ENCODE measurements around the gene KIF22.

The KIF22 gene

GRCh38 chr16:29843931-29844330 lies 53.4 kb downstream of the KIF22 start:
- DNase-seq: no peak

DNA sequence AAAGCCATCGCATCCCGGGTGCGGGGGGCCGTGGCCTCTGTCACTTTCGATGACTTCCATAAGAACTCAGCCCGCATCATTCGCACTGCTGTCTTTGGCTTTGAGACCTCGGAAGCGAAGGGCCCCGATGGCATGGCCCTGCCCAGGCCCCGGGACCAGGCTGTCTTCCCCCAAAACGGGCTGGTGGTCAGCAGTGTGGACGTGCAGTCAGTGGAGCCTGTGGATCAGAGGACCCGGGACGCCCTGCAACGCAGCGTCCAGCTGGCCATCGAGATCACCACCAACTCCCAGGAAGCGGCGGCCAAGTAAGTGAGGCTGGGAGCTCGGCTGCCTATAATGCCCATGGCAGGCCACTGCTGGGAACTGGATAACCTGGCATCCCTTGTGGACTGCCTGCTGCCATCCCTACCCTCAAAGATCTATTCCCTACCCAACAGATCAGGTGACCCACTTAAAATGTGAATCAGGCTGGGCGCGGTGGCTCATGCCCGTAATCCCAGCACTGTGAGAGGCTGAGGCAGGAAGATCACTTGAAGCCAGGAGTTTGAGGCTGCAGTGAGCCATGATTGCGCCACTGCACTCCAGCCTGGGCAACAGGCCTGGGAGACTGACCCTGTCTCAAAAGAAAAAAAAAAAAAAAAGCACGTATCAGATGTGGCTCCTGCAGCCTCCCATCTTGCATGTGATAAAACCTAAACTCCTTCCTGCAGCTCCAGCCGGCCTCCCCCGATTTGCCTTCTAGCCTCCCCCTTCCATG lies 54.2 kb downstream of the KIF22 start:
- no peak for DNase-seq

- no peak for DNase-seq
Observed at GRCh38 chr16:29845656-29846055, 55.1 kb downstream of the KIF22 start.

DNA sequence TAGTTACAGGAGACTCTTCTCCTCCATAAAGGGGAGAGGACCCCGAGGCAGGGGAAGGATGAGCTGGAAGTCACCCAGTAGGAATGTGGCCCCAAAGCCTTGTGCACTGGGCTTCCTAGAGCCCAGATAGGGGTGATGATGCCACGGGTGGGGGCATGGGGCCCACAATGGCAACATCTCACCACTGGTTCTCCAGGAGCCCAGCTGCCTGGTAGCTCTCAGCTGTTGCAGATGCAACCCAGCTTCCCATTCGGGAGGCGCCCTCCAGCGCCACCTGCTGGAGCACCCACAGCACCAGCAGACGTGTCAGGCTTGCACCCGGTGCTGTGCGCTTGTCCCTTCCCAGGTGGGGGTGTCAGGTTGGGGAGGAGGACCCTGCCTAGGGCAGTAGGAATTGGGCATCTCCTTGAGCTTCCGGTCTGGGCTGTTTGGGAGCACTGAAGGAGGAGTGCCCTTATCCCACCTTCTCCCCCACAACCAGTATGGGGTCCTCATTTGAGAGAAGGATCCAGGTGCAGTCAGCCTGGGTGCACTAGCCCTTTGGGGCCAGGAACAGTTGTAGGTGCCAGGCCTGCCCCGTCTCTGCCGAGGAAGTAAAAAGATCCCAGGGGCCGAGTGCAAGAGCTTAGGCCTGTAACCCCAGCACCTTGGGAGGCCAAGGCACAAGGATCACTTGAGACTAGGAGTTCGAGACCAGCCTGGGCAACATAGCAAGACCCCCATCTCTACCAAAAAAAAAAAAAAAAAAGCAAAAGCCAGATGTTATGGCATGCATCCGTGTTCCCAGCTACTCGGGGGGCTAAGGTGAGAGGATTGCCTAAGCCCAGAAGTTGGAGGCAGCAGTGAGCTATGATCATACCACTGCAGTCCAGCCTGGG lies 58.1 kb downstream of the KIF22 start:
- peak; percentile 80 for DNase-seq

DNA sequence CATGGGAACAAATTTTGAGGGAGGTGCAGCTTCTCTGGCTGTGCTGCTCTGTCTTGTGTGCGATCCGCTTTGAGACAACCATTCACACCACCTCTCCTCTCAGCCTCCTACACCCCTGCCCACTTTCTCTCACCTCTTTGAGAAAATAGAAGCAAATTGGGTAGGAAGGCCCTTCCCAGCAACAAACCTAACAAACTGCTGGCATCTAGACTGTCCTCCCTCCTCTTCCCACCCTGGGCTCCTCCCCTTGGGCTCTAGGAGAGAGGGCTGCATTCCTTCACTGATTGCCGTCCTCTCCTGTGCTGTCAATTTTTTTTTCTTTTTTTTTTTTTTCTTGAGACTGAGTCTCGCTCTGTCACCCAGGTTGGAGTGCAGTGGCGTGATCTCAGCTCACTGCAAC lies 59.0 kb downstream of the KIF22 start:
- no peak for DNase-seq

DNA sequence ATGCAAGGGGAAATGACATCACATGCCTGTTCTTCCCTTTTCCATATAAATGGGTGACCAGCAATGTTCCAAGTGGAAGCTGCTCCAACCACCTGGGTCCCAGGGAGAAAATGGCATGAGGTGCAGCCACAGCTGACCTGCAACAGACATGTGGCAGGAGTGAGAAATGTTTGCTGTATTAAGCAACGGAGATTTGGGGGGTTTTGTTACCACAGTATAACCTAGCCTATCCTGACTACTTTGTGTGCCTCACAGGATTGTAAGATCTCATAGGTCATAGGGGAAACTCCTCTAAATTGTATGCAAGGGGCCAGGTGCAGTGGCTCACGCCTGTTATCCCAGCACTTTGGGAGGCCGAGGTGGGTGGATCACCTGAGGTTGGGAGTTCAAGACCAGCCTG lies 60.4 kb downstream of the KIF22 start:
- no peak for DNase-seq

DNA sequence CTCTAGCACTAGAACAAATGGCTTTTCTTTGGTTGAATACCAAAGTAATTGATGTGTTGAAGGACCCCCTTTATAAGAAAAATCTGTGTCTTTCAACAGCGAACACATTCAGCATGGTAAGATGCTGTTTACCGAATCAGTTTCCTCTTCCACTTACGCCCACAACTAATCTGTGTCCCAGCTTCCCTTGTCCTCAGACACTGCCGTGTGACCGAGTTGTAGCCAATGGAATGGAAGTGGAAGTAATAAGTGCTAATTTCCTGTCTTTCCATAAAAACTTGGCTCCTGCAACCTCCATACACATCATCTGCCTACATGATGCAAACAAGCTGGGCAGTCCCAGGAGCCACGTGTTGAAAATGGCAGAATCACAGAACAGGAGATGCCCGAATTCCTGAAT lies 62.1 kb downstream of the KIF22 start:
- no peak for DNase-seq

- no peak for DNase-seq
Observed at GRCh38 chr16:29854520-29855100, 64.1 kb downstream of the KIF22 start.

Measured in activated naive CD4-positive, alpha-beta T cell treated with Interleukin-2 at 50 U/mL for 16 hours (primary cell).